Measurements from ENCODE around the gene IL36B.

Gene IL36B

DNA sequence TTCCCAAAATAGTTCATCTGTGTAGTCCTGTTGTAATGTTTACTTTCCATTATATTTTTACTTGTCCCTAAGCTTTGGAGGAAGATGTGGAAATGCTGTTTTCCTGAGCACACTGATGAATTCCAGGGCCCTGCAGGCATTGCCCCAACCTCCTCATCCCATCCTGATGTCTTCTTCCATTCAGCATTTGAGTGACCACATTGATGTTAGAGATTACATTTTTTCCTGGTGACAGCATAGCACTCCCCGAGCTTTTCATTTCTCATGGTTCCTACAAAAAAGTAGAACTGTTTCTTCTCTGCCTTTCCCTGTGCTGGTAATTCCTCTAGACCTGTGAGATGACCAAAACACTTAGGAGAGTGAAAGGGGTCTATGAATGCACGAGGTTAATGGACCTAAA lies 42.6 kb downstream of the IL36B start:
- DNase-seq (ENCODE audit: low spot score) = no peak

DNA sequence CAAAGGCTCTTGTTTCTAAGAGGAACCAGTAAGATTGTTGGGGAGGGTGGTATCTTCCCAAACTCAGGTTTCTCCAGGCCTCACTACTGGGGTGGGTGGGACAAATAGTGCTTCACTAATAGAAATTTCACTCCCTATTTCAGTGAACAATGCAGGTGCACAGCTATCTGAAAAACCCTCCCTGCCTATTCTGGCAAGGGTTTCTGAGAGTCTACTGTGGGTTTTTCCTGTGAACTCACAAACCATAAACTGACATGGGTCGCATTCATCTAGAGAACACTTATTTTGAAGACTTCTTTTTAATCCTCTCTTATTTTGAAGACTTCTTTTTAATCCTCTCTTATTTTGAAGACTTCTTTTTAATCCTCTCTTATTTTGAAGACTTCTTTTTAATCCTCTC lies 43.0 kb downstream of the IL36B start:
- no peak for DNase-seq (ENCODE audit: low spot score)

DNA sequence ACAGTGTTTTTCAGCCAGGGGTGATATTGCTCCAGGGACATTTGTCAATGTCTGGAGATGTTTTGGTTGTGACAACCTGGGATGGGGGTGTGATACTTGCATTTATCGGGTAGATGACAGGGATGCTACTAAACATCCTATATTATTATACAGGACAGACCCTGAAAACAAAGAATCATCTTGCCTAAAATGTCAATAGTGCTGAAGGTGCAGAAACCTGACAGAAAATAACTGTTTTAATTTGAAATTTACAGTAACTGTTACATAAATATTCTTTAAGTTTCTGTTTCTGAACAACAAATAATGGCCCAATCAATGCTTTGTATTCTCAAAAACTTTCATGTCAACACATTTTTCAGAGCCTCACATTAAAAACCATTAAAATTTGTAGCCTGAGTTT lies 45.4 kb downstream of the IL36B start:
- DNase-seq (ENCODE audit: low spot score) = no peak

DNA sequence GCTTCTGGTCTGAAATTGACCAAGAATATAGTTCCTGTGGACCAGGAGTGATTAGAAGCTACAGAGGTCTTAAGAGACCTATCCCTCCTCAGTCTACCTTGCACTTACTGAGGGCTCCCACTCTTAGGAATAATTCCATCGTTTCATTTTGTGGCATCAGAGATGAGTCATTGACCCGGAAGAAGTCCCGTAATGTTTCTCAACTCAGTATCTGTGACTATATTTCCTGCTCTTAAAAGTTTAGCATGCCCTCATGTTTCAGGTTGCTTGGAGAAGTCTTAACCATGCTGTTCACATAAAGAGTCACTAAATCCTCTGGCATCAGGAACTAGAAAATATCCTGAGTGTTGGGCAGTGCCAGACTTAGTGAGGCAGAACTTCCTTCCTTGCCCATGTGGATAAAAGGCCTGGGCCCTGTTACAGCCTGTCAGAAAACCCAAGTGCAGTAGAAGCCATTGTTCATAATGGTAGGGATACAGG lies 47.6 kb downstream of the IL36B start, which contains the start of gene IL36A:
TSS of gene IL36A (plus strand) at position 430 of the 480 bp plus-strand sequence. CDS start 413 bp downstream, outside the sequence.
- no peak for DNase-seq (ENCODE audit: low spot score)

DNA sequence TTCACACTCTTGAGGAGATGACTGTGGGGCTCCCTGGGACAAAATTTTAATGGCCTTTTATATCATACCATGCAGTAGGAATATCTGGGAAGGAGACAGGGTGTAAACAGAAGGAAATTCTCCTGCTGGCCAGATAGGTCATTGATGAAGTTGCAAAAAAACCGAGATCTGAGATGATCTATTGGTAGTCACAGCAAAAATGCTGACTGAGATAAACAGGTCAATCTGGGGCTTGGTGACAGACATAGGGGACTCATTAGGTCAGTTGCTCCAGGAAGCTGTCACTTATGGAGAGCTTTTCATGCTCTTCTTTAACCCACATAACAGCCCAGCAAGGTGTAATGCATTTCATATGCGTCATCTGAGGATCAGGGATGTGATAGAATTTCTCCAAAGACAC lies 50.0 kb downstream of the IL36B start:
- no peak for DNase-seq (ENCODE audit: low spot score)

DNA sequence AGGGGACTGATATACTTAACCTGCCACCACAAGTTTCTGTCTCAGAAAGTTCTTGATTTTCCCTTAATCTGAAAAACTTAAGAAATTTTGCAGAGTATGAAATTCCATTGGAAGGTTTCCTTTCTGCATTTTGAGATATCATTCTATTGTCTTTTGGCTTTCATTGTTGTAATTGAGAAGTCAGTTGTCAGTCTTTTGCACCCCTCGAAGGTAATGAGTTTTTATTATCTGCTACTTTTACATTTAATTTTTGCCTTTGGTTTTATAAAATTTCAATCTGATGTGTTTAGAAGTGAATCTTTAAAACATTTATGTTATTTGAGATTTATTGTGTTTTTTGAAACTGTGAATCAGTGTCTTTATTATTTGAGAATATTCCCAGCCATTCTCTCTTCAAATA lies 52.2 kb downstream of the IL36B start:
- no peak for DNase-seq (ENCODE audit: low spot score)

DNA sequence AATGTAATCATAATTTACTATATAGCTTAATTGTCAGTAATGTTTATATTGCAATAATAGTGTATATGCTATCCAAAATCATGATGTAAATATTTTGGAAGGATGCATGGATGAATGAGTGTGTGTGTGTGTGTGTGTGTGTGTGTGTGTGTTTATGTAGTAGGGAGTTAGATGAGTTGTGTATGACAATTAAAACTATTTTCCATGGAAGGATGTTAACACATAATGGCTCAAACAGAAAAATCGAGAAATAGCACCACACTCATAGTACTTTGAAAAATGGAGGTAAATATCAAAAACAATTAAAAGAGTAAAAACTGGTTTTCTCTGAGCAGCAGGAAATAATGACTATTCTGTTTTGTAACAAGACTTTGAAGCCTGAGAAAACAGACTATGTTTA lies 55.5 kb downstream of the IL36B start:
- no peak for DNase-seq (ENCODE audit: low spot score)

DNA sequence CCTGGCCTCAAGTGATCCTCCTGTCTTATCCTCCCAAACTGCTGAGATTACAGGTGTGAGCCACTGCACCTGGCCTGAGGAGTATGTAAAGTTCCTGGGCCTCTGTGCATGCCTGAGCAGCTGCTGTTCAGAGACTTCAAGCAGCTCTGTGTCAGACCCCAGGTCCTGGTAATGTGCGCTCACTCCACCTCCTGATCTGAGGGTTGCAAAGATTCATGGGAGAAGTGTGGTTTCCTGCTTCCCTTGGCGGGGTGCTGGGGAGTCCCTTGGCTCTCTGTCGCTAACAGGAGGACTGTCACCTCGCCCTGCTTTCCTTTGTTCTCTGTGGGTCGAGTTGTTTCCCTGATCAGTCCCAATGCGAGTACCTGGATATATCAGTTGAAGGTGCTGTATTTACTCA lies 56.0 kb downstream of the IL36B start:
- DNase-seq (ENCODE audit: low spot score) = no peak

DNA sequence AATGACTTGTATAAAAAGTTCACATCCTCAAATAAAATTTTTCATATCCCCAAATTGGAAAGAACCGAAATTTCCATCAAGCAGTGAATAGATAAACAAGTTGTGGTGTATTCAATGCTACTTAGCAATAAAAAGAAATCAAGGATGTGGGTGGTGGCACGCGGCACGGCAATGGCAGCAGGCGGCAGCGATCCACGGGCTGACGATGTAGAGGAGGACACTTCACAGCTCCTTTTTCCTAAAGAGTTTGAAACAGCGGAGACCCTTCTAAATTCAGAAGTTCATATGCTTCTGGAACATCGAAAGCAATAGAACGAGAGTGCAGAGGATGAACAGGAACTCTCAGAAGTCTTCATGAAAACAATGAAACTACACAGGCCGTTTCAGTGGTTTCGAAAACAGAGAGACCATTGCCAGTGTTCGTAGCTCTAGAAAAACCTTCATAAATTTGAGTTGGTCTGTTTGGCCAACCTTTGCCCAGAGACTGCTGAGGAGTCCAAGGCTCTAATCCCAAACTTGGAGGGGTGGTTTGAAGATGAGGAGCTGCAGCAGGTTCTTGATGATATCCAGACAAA lies 57.2 kb downstream of the IL36B start:
- DNase-seq (ENCODE audit: low spot score) = no peak

DNA sequence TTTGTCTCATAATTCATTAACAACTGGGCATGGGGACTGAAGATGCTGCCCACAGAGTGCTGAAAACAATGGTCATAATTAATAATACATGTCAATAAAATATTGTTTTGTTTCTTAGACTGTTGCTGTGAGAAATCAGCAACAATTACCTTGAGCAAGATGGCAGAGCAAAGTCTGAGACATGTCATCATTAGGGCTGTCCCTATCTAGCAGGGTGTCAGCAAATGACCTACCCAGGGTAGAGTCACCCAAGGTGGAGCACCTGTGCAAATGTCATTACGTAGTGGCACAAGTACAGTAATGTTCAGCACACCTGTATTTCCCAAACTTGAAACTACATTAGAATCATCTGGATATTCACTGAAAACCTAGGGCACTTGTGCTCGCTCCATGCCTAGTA lies 58.0 kb downstream of the IL36B start:
- DNase-seq (ENCODE audit: low spot score) = no peak

DNA sequence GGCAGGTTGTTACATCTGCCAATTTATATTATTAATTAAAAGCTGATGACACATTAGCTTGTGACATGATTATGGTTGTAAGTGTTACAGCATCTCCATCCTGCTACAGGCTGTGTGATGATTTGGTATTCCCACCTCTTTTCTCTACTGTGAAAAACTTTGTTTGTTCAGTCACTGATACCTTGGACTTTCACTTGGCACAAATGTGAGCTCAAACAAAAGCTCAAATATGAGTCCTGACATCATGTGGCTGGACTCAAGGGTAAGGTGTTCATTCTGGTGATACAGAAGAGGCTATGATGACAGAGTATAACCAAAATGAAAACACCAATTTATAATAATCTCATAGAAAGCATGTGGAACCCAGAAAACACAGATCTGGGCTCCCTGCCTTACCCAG lies 58.8 kb downstream of the IL36B start:
- no peak for DNase-seq (ENCODE audit: low spot score)

DNA sequence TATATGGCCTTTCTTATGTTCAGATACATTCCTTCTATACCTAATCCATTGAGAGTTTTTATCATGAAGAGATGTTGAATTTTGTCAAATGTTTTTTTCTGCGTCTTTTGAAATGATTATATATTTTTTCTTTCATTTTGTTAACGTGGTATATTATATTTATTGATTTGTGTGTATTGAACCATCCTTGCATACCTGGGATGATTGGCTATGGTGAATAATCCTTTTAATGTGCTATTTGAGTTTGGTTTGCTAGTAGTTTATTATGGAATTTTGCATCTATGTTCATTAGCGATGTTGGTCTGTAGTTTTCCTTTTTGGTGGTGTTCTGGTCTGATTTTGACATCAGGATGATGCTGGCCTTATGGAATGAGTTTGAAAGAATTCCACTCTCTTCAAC lies 63.1 kb downstream of the IL36B start:
- DNase-seq (ENCODE audit: low spot score) = no peak

DNA sequence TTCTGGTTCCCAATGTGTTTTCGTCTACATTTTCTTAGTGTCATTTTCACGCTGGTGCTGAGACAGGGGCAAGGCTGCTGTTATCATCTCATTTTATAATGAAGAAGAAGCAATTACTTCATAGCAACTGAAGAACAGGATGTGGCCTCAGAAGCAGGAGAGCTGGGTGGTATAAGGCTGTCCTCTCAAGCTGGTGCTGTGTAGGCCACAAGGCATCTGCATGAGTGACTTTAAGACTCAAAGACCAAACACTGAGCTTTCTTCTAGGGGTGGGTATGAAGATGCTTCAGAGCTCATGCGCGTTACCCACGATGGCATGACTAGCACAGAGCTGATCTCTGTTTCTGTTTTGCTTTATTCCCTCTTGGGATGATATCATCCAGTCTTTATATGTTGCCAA lies 67.6 kb downstream of the IL36B start:
- DNase-seq (ENCODE audit: low spot score) = no peak

DNA sequence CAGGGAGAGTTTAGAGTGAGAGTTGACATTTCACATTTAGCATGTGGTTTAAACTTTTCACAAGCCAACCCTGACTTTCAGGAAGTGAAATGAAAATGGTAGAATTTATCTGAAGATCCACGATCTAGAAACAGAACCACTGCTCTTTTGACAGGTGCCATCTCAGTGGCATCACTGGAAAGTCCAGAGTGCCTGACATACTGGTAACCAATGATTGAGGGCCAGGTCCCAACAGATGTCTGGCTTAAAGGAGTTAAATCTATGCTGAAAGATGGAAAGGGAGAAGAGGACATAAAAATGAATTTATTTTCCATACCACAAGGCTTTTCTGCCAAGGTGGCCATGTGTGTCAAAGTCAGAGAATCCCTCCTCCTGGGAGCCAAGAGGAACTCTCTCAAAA lies 72.1 kb downstream of the IL36B start:
- no peak for DNase-seq (ENCODE audit: low spot score)

DNA sequence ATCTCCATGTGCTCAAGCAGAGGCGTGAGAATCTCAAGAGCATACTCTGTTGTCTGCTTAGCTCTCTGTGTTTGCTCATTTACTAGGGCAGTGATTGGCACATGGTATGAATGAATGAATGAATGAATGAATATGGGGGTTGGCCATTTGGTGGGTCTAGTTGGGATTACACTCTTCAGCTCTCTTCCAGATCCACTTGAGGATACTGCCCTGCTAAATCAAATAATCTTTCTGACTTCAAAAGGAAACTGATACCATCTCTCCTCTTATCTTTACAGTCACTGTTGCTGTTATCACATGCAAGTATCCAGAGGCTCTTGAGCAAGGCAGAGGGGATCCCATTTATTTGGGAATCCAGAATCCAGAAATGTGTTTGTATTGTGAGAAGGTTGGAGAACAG lies 72.9 kb downstream of the IL36B start:
- no peak for DNase-seq (ENCODE audit: low spot score)

DNA sequence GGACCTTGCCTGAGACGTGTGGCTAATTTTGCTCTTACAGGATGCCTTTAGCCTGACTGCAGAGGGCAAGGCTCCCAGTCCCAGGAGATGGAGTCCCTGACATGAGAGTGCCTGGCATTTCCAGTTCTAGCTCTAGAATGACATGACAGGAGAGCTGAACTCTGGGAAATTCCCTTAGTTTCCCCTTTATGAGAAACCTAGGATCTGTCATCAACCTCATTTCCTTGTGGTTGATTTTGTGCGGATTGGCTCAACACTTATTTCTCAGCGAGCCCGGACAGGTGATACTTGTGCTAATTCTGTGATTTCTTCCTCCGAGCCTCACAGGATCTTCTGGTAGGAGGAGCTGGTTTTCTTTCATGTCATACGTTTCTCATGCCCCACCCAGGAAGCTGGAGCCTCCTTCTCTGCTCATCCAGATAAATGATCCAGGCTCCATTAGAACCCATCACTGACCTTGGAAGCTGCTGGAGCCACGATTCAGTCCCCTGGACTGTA lies 75.1 kb downstream of the IL36B start, which contains the start of gene IL36G:
TSS of gene IL36G (plus strand) at position 448 of the 498 bp plus-strand sequence. CDS start 633 bp downstream, outside the sequence.
- DNase-seq (ENCODE audit: low spot score) = no peak

Measured in RKO (cell line).